Measurements from ENCODE around the gene CHRM2. TPM values are rescaled to one million over a fixed set of nuclear protein-coding genes. Genes with fewer than 3 reads are reported as not detected.

Gene CHRM2
- total and polyA plus RNA-seq, 9 of the 15 experiments (the other 6 are each of a cell fraction or from before 2014, with no cell fraction given), result not detected

- no peaks in the 10 kb centered on the region for H4K20me1 ChIP-seq (replicated peaks; ENCODE audit: control insufficient read depth, insufficient read depth, low read length)
- no peak overlapping the region for H3K4me2 ChIP-seq (ENCODE audit: insufficient read depth, low read length)
- under 1% methylated on average over 5 of the region's 5 CpGs for WGBS (ENCODE audit: insufficient coverage, low coverage, missing lambda C conversion rate)
- no peak overlapping the region for H3K4me3 ChIP-seq
- 0 out of 2 replicates have a peak, but pooled peaks cover 2% of the 10 kb centered on the region for H3K9me3 ChIP-seq (replicated peaks; ENCODE audit: control insufficient read depth, insufficient read depth, low read depth, low read length)
- no peak overlapping the region for H3K9ac ChIP-seq (ENCODE audit: insufficient read depth in 1 of 2, low read depth in 2 of 2, low read length in 2 of 2)
- POLR2A ChIA-PET, result interaction anchor here (1.1 kb wide), 1 partner anchor 11 kb away, joined by 3 read pairs; no protein-coding TSS in a partner anchor
- no TSS peak for BruUV-seq (replicated peaks)
- no peaks in the 10 kb centered on the region for H3K27me3 ChIP-seq (ENCODE audit: control insufficient read depth in 2 of 2, insufficient read depth in 2 of 2, low read length in 2 of 2)
- DNase-seq (ENCODE audit: extremely low read depth in 1 of 4, low spot score in 3 of 4), result no peak
- no peaks in the 10 kb centered on the region for H3K79me2 ChIP-seq (ENCODE audit: control insufficient read depth, insufficient read depth, low read length)
- in situ Hi-C loops (cut with MboI) (no loop called here), intact Hi-C loops (cut with micrococcal nuclease) (no loop called here)
- H3K36me3 ChIP-seq (ENCODE audit: control insufficient read depth, insufficient read depth, low read length), result no peaks in the 10 kb centered on the region
- no peaks in the 10 kb centered on the region for H3K9me1 ChIP-seq (ENCODE audit: control insufficient read depth, insufficient read depth, low read length)
- ATAC-seq, result no peak
- no peaks in the 10 kb centered on the region for H3K4me1 ChIP-seq (replicated peaks in 1 of 2; ENCODE audit: control insufficient read depth in 2 of 2, insufficient read depth in 2 of 2, low read length in 2 of 2)
- CTCF ChIA-PET (ENCODE audit: low intra/inter-chr PET ratio), result no interaction called here
- H3K27ac ChIP-seq (ENCODE audit: extremely low read depth, low read depth, low read length), result no peak overlapping the region
- H2AFZ ChIP-seq (ENCODE audit: low read depth, low read length), result no peak overlapping the region
- FAIRE-seq, result no peak
- no peak for TF ChIP-seq TRIM25 (IDR thresholded peaks at IDR 0.05; ENCODE audit: borderline replicate concordance)
- no peak for TF ChIP-seq PTTG1 (tag; IDR thresholded peaks at IDR 0.05; ENCODE audit: low read depth)
- TF ChIP-seq ELK1 (CRISPR knock-in tag; IDR thresholded peaks at IDR 0.05), result no peak
- TF ChIP-seq CSDE1 (IDR thresholded peaks at IDR 0.05), result no peak
- TF ChIP-seq WHSC1 (IDR thresholded peaks at IDR 0.05; ENCODE audit: low read length), result no peak
- no peak for TF ChIP-seq CUX1 (CRISPR knock-in tag; IDR thresholded peaks at IDR 0.05)
- no peak for TF ChIP-seq CHCHD3 (CRISPR knock-in tag; IDR thresholded peaks at IDR 0.05)
- TF ChIP-seq CHAMP1 (IDR thresholded peaks at IDR 0.05), result no peak
- TF ChIP-seq ZNF146 (CRISPR knock-in tag; IDR thresholded peaks at IDR 0.05; ENCODE audit: unreplicated experiment), result no peak
- TF ChIP-seq ZFX (CRISPR knock-in tag; IDR thresholded peaks at IDR 0.05), result no peak
- no peak for TF ChIP-seq BRD4 (IDR thresholded peaks at IDR 0.05)
- TF ChIP-seq MTA2 (IDR thresholded peaks at IDR 0.05; ENCODE audit: low read depth), result no peak
These were observed 69.0 kb downstream of the CHRM2 start for GRCh38 chr7:136937436-136937835.

Data from K562 (cell line).